Testis (tissue), 2 donors: ENCODE measurements around the gene CDH23.

ENCODE experiments used
- POLR2A ChIP-seq: fragments of 450-650 bp; IDR thresholded peaks from one replicate; pipeline ENCODE4 v1.6.1; 2017; ENCODE audit warnings: antibody characterized with exemption, mild to moderate bottlenecking, moderate library complexity
- TF ChIP-seq, protein P1 (sequence below), 3 experiments: fragments of 450-650 bp in 2 of 3; fragments of 200-600 bp in 1 of 3; sonication (generic) in 1 of 3; IDR thresholded peaks; one replicate each; pipeline ENCODE4 v1.5.1; 2016 to 2019; ENCODE audit warnings: antibody characterized with exemption in 3 of 3, mild to moderate bottlenecking in 2 of 3, moderate library complexity in 1 of 3

DNA sequence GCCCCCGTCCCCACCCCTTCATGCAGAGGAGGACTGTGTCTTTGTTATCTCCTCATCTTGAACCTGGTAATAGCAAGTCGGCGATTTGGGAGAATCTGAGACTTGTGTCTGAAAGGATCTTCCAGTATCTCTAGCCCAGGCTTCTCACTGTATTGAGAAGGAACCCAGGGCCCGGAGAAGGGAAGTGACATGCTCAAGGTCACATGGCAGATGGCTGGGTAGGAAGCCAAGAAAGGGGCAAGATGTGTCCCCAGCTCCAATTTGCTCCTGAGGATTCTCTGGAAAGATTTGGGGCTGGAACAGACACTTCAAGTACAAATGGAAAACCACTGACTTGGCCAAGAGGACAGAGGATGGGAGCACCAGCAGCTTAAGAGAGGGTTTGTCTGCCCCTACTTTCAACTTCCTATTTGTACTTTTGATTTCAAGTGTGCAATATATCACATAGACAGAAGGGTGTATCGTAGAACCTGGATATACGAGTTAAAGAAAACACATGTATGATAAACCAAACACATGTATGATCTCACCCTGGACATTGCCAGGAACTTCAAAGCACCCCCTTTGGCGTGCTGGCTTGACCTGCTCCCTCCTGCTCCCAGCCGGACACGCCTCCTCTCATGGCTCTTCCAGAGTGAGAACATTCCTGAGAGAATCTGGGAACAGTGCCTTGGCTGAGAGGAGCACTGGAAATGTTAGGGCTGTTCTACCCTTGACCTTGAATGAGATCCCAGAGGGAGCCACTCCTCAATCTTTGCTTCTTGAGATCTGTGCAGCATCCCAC lies 79.7 kb downstream of the CDH23 start:
- TF ChIP-seq, protein P1, sequence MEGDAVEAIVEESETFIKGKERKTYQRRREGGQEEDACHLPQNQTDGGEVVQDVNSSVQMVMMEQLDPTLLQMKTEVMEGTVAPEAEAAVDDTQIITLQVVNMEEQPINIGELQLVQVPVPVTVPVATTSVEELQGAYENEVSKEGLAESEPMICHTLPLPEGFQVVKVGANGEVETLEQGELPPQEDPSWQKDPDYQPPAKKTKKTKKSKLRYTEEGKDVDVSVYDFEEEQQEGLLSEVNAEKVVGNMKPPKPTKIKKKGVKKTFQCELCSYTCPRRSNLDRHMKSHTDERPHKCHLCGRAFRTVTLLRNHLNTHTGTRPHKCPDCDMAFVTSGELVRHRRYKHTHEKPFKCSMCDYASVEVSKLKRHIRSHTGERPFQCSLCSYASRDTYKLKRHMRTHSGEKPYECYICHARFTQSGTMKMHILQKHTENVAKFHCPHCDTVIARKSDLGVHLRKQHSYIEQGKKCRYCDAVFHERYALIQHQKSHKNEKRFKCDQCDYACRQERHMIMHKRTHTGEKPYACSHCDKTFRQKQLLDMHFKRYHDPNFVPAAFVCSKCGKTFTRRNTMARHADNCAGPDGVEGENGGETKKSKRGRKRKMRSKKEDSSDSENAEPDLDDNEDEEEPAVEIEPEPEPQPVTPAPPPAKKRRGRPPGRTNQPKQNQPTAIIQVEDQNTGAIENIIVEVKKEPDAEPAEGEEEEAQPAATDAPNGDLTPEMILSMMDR (IDR thresholded peaks at IDR 0.05) = no peak
- TF ChIP-seq POLR2A = no peak
